IPS-18c (cell line): ENCODE results near the gene KIF2B.
"Not testable (repeated sequence)": the region's sequence is repeated elsewhere in the genome, so short reads cannot be mapped to it uniquely, and the experiment has no call there.

Experiments
- H3K4me3 ChIP-seq: 2 replicates; pipeline ENCODE4 v1.7.0; 2013; ENCODE audit warnings: low read depth, mild to moderate bottlenecking, low read length, moderate library complexity; ENCODE audit not compliant: insufficient read depth
- H3K9me3 ChIP-seq: one replicate; pipeline ENCODE4 v1.6.1; 2013; ENCODE audit warnings: mild to moderate bottlenecking, low read length, moderate library complexity; ENCODE audit not compliant: control insufficient read depth, insufficient read depth

The KIF2B gene

GRCh38 chr17:53822764-53823163 lies at the start of gene KIF2B:
Gene KIF2B (plus strand): TSS chr17:53822927. CDS start chr17:53823034, 107 bp downstream.
- Histone ChIP-seq H3K4me3 (no peak within 1 kb of the TSS), H3K9me3 (no peaks in the 10 kb centered on the region)

GRCh38 chr17:53780320-53780719 lies 42.4 kb upstream of the KIF2B start:
- Histone ChIP-seq H3K9me3 (no peaks in the 10 kb centered on the region), H3K4me3 (no peak overlapping the region)

- H3K4me3 ChIP-seq = no peak overlapping the region
- H3K9me3 ChIP-seq = no peaks in the 10 kb centered on the region
These were observed 31.2 kb upstream of the KIF2B start for GRCh38 chr17:53791551-53791950.

- no peaks in the 10 kb centered on the region for H3K9me3 ChIP-seq
- H3K4me3 ChIP-seq = no peak overlapping the region
These were observed 30.3 kb upstream of the KIF2B start for GRCh38 chr17:53792451-53792850.

- Histone ChIP-seq H3K9me3 (no peaks in the 10 kb centered on the region), H3K4me3 (no peak overlapping the region)
These were observed 29.7 kb upstream of the KIF2B start for GRCh38 chr17:53792997-53793396.

GRCh38 chr17:53794875-53795274 lies 27.9 kb upstream of the KIF2B start:
- no peak overlapping the region for H3K4me3 ChIP-seq
- H3K9me3 ChIP-seq = no peaks in the 10 kb centered on the region

- H3K4me3 ChIP-seq = no peak overlapping the region
- H3K9me3 ChIP-seq = no peaks in the 10 kb centered on the region
These were observed 26.1 kb upstream of the KIF2B start for GRCh38 chr17:53796642-53797041.

GRCh38 chr17:53797501-53797900 lies 25.2 kb upstream of the KIF2B start:
- Histone ChIP-seq H3K9me3 (no peaks in the 10 kb centered on the region), H3K4me3 (no peak overlapping the region)

GRCh38 chr17:53804437-53804836 lies 18.3 kb upstream of the KIF2B start:
- H3K4me3 ChIP-seq = no peak overlapping the region
- no peaks in the 10 kb centered on the region for H3K9me3 ChIP-seq

GRCh38 chr17:53806473-53806872 lies 16.3 kb upstream of the KIF2B start:
- Histone ChIP-seq H3K4me3 (no peak overlapping the region), H3K9me3 (no peaks in the 10 kb centered on the region)

GRCh38 chr17:53807286-53807685 lies 15.4 kb upstream of the KIF2B start:
- no peak overlapping the region for H3K4me3 ChIP-seq
- no peaks in the 10 kb centered on the region for H3K9me3 ChIP-seq

- Histone ChIP-seq H3K4me3 (no peak overlapping the region), H3K9me3 (no peaks in the 10 kb centered on the region)
These were observed 4.5 kb upstream of the KIF2B start for GRCh38 chr17:53818271-53818670.

- Histone ChIP-seq H3K4me3 (no peak overlapping the region), H3K9me3 (no peaks in the 10 kb centered on the region)
These were observed 3.8 kb upstream of the KIF2B start for GRCh38 chr17:53818929-53819328.

- Histone ChIP-seq H3K9me3 (no peaks in the 10 kb centered on the region), H3K4me3 (no peak overlapping the region)
These were observed 2.8 kb upstream of the KIF2B start for GRCh38 chr17:53819956-53820355.

GRCh38 chr17:53823341-53824050 lies 769 bp downstream of the KIF2B start:
- no peak overlapping the region for H3K4me3 ChIP-seq
- H3K9me3 ChIP-seq = no peaks in the 10 kb centered on the region

- H3K9me3 ChIP-seq, H3K4me3 ChIP-seq: not testable (repeated sequence)
These were observed 12.0 kb downstream of the KIF2B start for GRCh38 chr17:53834771-53835170.

GRCh38 chr17:53837131-53837530 lies 14.4 kb downstream of the KIF2B start:
- Histone ChIP-seq H3K4me3 (no peak overlapping the region), H3K9me3 (no peaks in the 10 kb centered on the region)

- H3K9me3 ChIP-seq = no peaks in the 10 kb centered on the region
- no peak overlapping the region for H3K4me3 ChIP-seq
These were observed 21.9 kb downstream of the KIF2B start for GRCh38 chr17:53844491-53845107.

GRCh38 chr17:53871128-53871527 lies 48.4 kb downstream of the KIF2B start:
- H3K4me3 ChIP-seq, H3K9me3 ChIP-seq: not testable (repeated sequence)
